Body of pancreas (tissue), 4 donors: ENCODE results near the gene EML3.

Experiments used
- CTCF ChIP-seq, 7 experiments: fragments of 450-650 bp in 4 of 7; fragments of 200-600 bp in 3 of 7; sonication (generic) in 3 of 7; IDR thresholded peaks; one replicate each; pipeline ENCODE4 v1.5.1; 2016 to 2019; ENCODE audit warnings: antibody characterized with exemption in 7 of 7
- POLR2A ChIP-seq, 3 donors: fragments of 450-650 bp; IDR thresholded peaks; one replicate each; pipeline ENCODE4 v1.6.1; 2016; ENCODE audit warnings: antibody characterized with exemption in 3 of 3, mild to moderate bottlenecking in 2 of 3

- no peak for TF ChIP-seq CTCF (IDR thresholded peaks at IDR 0.05)
- no peak for TF ChIP-seq POLR2A (IDR thresholded peaks at IDR 0.05)
Observed at GRCh38 chr11:62566247-62566646, 46.3 kb downstream of the EML3 start.
